ENCODE results near the gene NMNAT2.

Gene NMNAT2

GRCh38 chr1:183247931-183248330 is 170.2 kb downstream of the NMNAT2 start:
- TF ChIP-seq SIN3A (IDR thresholded peaks at IDR 0.05; ENCODE audit: borderline replicate concordance, insufficient read depth, low read length) (no peak), POLR2AphosphoS5 (IDR thresholded peaks at IDR 0.05; ENCODE audit: low read depth, low read length) (no peak), TAF1 (IDR thresholded peaks at IDR 0.05; ENCODE audit: borderline replicate concordance, insufficient read depth, low read length) (no peak), FOXP2 (optimal IDR thresholded peaks at IDR 0.05; ENCODE audit: borderline replicate concordance, extremely low read depth, extremely low read length, insufficient read depth) (no peak)
- TF ChIP-seq, protein P1, sequence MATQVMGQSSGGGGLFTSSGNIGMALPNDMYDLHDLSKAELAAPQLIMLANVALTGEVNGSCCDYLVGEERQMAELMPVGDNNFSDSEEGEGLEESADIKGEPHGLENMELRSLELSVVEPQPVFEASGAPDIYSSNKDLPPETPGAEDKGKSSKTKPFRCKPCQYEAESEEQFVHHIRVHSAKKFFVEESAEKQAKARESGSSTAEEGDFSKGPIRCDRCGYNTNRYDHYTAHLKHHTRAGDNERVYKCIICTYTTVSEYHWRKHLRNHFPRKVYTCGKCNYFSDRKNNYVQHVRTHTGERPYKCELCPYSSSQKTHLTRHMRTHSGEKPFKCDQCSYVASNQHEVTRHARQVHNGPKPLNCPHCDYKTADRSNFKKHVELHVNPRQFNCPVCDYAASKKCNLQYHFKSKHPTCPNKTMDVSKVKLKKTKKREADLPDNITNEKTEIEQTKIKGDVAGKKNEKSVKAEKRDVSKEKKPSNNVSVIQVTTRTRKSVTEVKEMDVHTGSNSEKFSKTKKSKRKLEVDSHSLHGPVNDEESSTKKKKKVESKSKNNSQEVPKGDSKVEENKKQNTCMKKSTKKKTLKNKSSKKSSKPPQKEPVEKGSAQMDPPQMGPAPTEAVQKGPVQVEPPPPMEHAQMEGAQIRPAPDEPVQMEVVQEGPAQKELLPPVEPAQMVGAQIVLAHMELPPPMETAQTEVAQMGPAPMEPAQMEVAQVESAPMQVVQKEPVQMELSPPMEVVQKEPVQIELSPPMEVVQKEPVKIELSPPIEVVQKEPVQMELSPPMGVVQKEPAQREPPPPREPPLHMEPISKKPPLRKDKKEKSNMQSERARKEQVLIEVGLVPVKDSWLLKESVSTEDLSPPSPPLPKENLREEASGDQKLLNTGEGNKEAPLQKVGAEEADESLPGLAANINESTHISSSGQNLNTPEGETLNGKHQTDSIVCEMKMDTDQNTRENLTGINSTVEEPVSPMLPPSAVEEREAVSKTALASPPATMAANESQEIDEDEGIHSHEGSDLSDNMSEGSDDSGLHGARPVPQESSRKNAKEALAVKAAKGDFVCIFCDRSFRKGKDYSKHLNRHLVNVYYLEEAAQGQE (IDR thresholded peaks at IDR 0.05; ENCODE audit: insufficient read depth in 1 of 2, low read depth in 2 of 2, low read length in 2 of 2), result no peak

GRCh38 chr1:183247484-183247883 is 170.7 kb downstream of the NMNAT2 start:
- TF ChIP-seq FOXP2 (optimal IDR thresholded peaks at IDR 0.05; ENCODE audit: borderline replicate concordance, extremely low read depth, extremely low read length, insufficient read depth) (no peak), POLR2AphosphoS5 (IDR thresholded peaks at IDR 0.05; ENCODE audit: low read depth, low read length) (no peak), SIN3A (IDR thresholded peaks at IDR 0.05; ENCODE audit: borderline replicate concordance, insufficient read depth, low read length) (no peak), TAF1 (IDR thresholded peaks at IDR 0.05; ENCODE audit: borderline replicate concordance, insufficient read depth, low read length) (no peak)
- TF ChIP-seq, protein P1 (IDR thresholded peaks at IDR 0.05; ENCODE audit: insufficient read depth in 1 of 2, low read depth in 2 of 2, low read length in 2 of 2), result no peak

DNA sequence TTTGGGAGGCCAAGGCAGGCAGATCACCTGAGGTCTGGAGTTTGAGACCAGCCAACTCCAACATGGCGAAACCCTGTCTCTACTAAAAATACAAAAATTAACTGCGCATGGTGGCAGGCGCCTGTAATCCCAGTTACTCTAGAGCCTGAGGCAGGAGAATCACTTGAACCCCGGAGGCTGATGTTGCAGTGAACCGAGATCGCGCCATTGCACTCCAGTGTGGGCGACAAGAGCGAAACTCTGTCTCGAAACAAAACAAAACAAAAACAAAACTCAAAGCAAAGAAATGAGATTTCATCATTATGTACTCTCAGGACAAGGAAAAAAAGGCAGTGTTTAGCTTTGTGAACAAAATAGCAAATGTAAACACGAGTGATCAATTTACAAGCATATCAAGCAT is 171.1 kb downstream of the NMNAT2 start:
- TF ChIP-seq FOXP2 (optimal IDR thresholded peaks at IDR 0.05; ENCODE audit: borderline replicate concordance, extremely low read depth, extremely low read length, insufficient read depth), result no peak
- no peak for TF ChIP-seq POLR2AphosphoS5 (IDR thresholded peaks at IDR 0.05; ENCODE audit: low read depth, low read length)
- TF ChIP-seq TAF1 (IDR thresholded peaks at IDR 0.05; ENCODE audit: borderline replicate concordance, insufficient read depth, low read length), result no peak
- TF ChIP-seq, protein P1 (IDR thresholded peaks at IDR 0.05; ENCODE audit: insufficient read depth in 1 of 2, low read depth in 2 of 2, low read length in 2 of 2), result no peak
- no peak for TF ChIP-seq SIN3A (IDR thresholded peaks at IDR 0.05; ENCODE audit: borderline replicate concordance, insufficient read depth, low read length)

DNA sequence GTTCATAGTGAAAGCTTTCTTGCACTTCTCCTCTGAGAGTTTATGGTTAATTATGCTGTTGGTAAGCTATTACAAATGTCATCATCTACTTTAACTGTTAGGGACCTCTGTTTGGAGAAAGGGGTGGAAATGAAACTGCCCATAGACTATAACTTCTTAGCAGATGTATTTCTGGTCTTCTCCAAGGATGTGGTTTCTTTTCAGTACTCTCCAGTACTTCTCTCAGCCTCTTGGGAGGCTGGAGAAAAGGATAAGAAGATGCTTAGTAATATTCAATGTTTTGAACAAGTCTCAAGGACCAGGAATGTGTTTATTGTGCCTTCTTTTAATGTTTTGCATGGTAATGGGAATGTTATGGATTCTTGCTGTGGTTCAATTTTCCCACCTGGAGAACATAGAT is 171.7 kb downstream of the NMNAT2 start:
- TF ChIP-seq SIN3A (IDR thresholded peaks at IDR 0.05; ENCODE audit: borderline replicate concordance, insufficient read depth, low read length) (no peak), POLR2AphosphoS5 (IDR thresholded peaks at IDR 0.05; ENCODE audit: low read depth, low read length) (no peak), TAF1 (IDR thresholded peaks at IDR 0.05; ENCODE audit: borderline replicate concordance, insufficient read depth, low read length) (no peak), FOXP2 (optimal IDR thresholded peaks at IDR 0.05; ENCODE audit: borderline replicate concordance, extremely low read depth, extremely low read length, insufficient read depth) (no peak)
- TF ChIP-seq, protein P1 (IDR thresholded peaks at IDR 0.05; ENCODE audit: insufficient read depth in 1 of 2, low read depth in 2 of 2, low read length in 2 of 2), result no peak

GRCh38 chr1:183245357-183245756 is 172.8 kb downstream of the NMNAT2 start:
- TF ChIP-seq POLR2AphosphoS5 (IDR thresholded peaks at IDR 0.05; ENCODE audit: low read depth, low read length), result no peak

Data from PFSK-1 (cell line).